Stimulated activated CD8-positive, alpha-beta memory T cell treated with anti-CD3 and anti-CD28 coated beads, Interleukin-15, amount 100 ng/mL, for 4 hours (primary cell): ENCODE measurements around the gene XRCC3.

Source experiments
- DNase-seq, 2 donors: peaks; one replicate each; pipeline ENCODE4 v3.0.0-alpha.2; 2020; ENCODE audit warnings: low read depth in 2 of 2

XRCC3 gene

DNA sequence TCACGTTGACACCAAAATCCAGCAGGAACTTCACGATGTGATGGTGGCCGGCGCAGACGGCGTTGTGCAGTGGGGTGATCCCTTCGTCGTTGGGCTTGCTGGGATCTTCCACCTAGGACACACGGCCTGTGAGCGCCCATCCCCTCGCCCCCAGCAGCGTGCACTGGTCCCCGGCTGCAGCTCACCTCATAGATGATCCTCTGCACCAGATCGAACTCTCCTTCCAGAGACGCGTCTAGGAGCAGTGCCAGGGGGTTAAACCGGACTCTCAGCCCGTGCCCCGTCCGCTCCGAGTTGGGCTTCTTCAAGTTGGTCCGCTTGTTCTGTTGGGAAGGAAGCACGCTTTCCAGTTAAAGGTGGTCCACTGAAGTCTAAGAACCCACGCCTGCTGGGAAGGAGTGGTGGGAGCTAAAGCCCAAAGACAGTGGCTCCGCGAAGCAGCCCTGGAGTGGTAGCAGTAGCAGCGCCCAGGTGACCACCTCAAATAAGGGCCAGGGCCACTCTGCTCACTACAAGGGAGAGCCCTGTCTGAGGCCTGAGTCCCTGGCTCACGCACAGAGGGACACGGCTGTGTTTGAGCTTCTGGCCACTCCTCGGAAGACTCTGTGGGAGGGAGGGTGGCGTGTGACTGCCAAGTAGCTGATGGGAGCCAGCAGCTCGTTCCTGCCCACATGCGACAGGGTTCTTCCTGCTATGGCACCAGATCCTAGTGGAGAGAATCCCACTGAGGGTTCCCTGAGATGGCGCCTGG lies 23.6 kb upstream of the XRCC3 start:
- no peak for DNase-seq

DNA sequence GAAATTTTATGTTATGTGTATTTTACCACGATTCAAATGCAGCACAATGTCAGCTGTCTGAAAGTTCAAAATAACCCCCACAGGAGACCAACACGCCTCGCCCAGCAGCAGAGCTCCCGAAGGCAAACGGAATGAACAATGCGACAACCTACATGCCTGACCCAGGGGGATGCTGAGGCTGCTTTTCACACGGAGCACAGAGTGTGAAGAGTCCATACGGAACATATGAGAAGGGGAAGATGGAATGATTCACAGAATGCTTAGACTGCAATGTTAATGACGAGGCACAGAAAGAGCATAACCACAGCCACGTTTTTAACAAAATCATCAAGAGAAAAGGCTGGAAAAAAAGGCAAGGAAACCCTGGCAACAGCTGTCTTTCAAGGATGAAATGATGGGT lies 22.9 kb upstream of the XRCC3 start:
- no peak for DNase-seq

DNA sequence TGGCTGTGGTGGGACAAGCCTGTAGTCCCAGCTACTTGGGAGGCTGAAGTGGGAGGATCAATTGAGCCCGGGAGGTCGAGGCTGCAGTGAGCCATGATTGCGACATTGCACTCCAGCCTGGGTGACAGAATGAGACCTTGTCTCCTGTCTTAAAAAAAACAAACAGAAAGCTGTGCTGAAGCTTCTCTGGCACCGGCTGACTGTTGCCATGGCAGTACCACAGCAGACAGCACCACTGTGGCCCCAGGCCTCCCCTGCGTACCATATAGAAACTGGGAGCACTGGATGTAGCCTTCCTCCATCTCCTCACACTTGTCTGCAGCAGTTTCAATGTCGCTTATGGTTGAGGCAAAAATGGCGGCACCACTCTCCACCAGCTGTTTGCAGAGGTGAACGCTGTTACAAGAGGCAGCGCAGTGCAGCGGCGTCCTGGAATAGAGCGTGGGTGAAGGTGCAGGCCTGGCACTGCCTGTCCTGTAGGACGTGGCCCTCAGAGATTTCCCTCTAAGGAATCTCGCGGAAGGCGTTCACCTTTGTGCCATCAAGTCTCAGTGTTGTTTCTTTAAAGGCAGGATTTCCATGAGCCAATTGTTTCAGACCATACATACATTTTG lies 22.3 kb upstream of the XRCC3 start:
- no peak for DNase-seq

DNA sequence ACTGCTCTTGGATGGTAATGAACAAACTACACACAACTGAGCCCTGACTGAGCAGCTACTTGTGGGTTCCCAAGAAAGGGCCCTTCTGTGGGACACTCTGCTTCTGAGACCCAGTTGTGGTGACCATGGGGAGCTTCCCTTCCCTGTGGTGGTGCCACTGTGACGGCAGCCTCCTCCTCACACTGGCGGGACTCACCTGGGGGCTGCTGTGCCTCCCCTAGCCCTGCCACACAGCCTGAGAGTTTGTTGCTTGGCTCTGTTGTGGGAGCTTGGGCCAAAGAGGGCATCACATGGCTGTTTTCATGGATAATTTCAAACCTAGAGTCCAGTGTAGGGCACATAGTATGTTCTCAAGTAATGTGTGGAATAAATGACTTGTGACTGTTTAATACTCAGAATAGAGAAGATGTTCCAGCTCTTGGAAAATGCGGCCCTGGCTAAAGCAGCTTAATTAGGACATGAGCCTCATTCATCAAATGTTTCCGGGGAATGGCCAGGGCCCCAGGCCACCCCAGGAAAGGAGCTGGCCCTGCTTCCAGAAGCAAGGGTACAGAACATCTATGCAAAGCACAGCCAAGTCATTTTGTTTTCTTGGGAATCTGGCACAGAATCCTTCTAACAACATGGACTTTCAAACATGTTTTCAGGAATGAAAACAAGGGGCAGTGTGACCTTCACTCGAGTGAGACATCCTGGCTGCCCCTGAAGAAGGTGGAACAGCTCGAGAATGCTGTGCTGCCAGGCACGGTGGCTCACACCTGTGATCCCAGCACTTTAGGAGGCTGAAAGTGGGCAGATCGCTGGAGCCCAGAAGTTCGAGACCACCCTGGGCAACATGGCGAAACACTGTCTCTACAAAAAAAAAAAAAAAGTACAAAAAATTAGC lies 21.5 kb upstream of the XRCC3 start:
- no peak for DNase-seq

DNA sequence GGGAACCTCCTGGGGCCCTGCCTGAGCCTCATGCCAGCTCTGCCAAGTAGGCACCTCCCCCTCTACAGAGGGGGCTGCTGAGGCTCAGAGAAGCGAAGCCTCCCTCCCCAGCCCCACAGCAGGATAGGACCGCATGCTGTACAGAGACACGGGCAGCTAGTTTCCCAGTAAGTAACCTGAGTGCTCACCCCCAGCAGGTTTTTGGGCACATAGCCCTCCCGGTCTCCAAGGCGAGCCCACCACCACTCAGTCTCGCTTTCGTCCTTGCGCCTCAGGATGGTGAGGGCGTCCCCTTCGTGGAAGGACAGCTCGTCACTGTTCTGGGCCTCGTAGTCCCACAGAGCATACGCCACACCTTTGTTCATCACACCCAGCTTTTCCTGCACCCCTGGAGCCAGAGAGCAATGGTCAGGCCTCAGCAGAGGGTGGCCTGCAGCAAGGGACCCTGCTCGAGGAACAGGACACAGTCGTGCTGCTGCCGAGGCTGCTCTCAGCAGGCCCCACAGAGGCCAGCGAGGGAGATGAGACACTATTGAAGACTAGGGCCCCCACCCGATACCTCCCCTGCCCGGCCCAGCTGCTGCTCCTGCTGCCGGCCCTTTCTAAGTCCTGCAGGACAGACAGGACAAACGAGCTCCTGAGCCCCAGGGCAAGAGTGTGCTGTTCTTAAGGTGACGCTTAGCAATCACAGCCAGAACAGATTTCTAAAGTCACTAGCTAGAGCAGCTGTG lies 20.7 kb upstream of the XRCC3 start:
- no peak for DNase-seq

DNA sequence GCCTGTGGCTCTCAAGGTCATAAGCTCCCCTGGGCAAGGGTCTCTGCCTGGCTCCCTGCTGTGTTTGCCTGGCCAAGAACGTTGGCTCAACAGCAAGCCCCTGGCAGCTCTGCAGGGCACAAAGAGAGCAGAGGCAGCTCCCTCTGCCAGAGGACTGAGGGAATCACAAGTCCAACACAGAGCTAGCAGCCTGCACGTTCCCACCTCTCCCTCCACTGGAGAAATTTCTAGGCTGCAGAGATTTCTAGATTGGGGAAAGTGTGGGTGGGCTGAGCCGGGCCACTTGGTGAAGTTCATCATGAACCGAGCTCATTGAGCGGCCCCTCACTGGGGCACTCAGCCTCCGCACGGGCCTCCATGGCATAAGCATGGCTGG lies 20.2 kb upstream of the XRCC3 start:
- DNase-seq, result no peak

DNA sequence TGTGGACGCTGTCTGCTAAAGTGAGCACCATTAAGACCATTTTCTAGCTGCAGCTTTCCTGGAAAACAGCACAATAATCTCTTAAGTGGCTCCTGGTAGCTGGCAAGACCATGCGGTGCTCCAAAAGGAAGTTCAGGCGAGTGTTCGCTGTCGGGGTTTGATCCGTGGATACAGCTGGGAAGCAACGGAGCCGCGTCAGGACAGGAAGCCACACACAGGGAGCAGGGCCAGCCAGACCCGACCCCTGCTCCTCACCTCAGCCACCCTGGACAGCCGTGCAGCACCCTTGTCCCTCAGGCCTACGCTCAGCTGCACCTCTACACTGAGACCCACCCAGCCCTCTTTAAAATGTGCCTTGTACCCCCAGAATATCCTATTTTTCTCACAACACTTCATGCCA lies 19.8 kb upstream of the XRCC3 start:
- DNase-seq, result no peak

DNA sequence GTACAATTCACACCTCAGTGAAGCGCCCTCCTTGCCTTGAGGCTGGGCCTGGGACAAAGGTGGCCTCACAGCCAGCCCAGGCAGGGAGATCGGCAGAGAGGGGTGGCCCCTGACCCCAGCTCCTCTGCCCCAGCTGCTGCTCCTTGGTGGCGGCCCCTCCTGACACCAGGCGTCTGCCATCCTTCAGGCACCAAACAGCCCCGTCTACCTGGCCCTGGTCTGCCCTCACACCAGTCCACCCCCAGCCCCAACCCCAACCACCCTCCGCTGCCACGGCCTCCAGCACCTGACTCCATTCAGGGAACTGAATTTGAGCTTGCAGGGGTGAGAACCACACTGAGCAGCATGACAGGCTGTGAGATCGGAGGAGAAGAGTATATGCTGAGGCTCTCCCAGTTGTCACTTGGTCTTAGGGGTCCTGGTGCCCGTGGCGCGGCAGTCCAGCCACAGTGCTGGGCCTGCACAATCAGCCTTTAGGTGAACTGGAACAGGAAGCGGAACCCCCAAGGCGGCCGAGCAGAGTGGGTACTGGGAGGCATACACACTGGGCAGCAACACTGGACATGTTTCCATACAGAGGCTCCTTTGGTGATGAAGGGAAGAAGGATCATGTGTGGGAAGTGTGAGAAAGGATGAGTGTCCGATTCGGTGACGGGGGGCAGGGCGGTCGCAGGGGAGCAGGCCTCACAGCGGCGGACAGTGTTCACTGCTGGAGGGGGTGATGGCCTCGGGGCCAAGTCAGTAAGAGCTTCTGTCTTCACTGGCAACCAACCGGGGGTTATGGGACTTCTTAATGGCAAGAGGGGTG lies 19.0 kb upstream of the XRCC3 start:
- no peak for DNase-seq

DNA sequence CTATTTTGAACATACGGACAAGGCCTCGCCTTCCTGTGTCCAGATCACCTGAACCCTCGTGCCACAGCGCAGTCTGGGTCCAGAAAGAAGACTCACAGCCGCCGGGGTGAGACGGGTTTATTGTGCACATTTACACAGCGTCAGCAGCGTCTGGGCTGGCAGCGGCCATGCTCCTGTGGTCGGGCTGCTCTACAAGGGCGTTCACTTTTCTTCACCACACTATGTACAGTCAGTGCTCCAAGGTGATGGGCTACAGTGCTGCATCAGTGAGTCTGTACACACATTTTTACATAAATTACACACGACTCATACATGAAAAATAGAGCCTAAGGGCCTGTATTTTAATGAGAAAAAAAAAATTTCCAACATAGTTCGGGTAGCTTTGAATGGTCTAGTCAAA lies 18.4 kb upstream of the XRCC3 start:
- no peak for DNase-seq

DNA sequence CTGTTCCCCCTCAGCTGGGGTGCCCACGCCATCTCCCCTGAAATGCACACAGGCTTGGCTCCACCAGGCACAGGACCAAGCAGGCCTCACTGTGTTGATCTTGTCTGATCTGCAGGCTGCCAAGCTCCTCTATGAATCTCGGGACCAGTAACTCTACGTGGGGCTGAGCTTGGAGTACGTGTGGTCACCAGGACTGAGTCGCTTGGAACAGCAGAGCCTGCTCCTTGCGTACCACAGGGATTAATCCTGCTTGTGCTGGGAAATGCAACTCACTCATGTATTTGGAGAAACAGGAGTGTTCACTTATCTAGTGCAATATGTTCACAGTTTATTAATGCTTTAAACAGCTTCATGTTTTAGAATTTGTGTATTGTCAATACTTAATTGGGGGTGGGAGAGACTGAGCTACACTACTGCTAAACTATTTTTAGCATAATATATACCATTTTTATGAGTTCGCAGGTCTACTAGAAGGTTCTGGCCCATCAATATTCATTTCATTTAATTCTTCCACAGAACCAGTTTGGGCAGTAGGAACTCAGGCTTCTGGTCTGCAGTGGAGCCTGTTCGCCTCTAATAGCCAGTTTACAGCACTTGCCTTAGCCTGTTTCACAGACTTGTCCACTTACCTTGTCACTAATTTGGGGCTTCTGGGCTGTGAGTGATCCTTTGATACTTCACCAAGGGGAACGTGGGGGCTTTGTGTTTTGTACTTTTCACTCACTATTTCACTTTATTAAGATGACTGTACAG lies 17.8 kb upstream of the XRCC3 start:
- no peak for DNase-seq

DNA sequence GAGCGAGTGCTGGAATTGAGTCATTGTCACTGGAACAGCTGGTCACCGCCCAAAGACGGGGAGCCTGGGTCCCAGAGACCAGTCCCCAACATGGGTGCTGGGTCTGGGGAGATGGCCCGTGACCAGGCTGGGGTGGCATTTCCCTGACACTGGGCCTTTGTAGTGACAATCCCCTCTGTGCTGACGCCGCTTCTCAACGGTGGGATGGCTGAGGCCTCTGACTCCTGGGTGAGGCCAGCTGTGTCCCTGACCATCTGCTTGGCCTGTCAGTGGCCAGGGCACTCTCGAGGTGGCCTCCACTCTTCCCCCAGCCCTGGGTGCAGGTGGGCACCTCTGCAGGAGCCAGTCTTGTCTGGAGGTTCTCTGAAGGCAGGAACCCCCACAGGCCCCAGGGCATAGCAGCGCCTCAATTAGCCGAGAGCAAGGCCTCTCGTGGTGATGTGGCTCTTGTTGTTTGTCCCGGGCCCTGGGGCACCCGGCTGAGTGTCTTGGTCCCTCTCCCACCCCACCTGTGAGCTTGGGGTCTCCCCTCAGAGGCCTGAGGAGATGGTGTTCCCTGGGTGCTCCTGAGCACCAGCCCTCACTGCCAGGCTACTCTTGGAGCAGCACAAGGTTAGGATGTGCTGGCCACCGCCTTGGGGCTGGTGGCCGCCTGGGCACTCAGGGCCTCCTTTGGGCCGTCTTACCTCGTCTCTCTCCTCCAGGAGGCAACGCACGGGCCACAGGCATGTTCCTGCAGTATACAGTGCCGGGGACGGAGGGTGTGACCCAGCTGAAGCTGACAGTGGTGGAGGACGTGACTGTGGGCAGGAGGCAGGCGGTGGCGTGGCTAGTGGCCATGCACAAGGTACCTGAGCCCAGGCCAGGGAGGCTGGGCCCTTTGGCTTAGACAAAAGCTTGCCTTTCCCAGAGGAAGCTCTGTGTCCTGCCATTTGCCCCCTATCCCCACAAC lies 16.9 kb upstream of the XRCC3 start:
- DNase-seq, result no peak

DNA sequence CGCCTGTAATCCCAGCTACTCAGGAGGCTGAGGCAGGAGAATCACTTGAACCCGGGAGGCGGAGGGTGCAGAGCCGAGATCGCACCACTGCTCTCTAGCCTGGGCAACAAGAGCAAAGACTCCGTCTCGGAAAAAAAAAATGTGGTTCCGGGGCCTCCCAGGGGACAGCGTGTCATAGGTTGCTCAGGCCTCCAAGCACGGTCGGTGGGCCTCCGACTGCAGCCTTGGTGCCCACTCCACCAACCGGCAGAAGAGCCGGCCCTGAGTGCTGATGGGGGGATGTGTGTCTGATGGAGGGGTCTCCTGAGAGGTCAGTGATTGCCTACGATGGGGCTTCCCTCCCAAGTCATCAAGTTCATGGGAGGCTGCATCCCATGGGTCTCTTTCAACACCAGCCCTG lies 16.2 kb upstream of the XRCC3 start:
- DNase-seq, result no peak

DNA sequence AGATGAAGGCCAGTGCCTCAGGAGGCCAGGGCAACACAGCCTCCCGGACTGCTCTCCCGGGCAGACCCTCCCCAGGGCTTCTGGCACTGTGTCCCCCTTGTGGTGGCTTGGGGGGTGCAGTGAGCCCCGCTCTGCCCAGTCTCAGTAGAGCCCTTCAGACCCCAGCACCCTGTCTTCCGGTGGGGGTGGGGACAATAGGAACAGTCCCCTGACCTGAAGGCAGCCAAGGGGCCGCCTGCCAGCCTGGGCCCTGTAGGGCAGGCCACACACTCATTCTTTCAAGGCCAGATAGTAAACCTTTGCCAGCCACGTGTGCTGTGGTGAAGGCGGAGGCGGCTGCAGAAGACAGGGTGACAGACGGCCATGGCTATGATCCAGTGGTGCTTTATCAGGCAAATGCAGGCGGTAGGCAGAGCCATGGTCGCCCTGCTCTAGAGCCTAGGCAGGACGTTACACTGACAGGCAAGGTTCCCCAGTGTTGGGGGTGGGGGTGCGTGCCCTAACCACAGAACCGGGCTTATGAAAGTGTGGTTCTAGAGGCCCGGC lies 15.3 kb upstream of the XRCC3 start:
- no peak for DNase-seq

DNA sequence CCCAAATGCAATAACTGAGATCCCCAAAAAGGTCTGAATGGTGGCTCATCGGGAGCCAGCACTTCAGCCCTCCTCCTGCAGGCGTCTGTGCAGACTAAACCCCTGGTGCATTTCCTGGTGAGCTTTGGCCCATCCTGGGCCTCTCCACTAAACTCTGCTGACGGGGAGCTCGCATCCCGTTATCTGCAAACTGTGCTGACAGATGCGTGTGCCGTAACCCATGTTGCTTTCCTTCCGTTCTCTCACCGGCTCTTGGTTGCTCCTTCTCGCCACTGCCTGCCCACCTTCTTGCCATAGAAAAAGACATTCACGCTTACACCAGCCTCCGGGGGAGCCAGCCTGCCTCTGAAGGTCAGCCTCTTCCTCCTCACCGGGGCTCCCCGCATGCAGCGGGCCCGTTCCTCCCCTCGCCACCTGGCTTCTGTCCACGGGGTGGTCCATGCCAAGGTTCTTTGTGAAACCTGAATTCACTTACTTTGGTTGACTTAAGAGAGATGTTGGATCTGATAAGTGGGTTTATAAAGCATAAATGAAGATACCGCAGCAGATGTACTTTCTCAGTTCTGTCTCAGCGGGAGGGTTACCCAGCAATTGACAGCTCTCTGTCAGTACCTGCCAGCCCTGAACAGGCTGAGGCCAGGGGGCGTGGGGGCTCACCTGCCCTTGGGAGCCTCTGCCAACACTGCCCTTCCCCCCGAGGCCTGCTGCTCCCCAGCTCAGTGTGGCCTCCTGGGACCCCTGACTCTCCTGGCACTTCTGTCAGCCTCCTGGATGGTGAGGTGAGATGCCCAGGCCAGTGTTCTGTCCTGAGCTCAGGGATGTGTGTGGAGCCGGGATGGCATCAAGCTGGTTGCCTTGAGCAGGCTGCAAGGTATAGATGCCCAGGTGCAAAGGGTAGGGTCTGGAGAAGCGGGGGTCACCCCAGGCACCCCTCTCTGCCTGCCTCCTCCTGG lies 14.5 kb upstream of the XRCC3 start:
- DNase-seq, result no peak

DNA sequence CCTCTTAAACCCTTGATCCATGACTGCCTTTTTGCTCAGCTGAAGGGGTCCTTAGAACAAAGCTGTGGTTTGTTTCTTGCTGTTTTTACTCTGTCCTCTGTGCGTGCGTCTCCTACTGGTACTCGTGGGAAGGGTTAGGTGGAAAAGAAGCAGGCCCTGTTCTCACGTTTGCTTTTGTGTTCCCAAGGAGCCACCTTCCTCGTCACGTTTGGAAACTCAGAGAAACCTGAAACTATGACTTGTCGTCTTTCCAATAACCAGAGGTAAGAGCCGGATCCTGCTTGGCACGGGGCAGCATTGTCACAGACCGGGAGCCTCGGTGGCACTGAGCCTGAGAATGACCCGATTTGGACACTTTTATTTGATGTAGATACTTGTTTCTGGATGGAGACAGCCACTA lies 13.5 kb upstream of the XRCC3 start:
- DNase-seq, result no peak

DNA sequence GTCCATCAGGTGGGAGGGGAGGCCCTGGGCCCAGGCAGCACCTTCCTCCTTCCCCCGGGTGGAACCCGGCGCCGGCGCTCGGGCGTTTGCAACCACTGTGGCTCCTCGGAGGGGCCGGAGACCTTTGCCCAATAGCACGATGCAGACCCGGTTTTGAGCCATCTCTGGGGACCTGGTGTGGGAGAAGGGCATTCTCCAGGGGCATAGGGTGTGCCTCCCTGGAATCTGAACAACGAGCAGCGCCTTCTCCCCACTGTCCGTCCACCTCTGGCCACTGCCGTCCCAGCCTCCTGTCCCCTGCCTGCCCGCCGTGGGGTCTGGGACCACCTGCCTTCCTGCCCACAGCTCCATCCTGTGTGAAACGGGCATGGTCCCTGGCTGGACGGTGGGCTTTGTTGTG lies 12.9 kb upstream of the XRCC3 start:
- DNase-seq, result no peak

DNA sequence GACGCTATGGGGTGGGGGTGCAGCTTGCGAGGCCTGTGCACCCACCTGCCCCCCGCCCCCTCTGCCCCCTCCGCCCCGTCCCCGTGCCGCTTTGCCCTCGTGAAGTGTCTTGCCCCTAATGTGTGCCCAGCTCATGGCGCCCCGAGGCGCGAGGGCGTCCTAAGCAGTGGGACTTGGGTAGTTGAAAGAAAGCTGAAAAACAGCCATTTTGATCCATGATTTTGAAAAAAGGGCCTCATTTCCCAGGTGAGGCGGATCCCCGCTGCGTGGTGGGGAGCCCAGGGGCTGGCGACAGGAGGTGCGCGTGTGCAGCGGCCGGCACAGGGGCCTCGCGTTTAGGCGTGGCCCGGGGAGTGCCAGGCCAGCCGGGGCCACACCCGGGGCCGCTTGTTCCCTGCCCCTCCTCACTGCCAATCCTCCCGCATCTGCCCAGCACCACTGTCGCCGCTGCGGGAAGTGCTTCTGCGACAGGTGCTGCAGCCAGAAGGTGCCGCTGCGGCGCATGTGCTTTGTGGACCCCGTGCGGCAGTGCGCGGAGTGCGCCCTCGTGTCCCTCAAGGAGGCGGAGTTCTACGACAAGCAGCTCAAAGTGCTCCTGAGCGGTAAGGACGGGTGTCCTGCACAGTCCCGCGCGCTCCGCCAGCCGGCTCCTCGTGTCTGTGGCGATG lies 12.2 kb upstream of the XRCC3 start:
- DNase-seq, result no peak
